HG02938 (cell line): ENCODE results near the gene HRAS.

Source experiments
- ATAC-seq: cut with Tn5 transposase; IDR thresholded peaks from one replicate; pipeline ENCODE4 v1.9.1; 2021; ENCODE audit warnings: mild to moderate bottlenecking, moderate library complexity; ENCODE audit not compliant: unreplicated experiment

The HRAS gene

DNA sequence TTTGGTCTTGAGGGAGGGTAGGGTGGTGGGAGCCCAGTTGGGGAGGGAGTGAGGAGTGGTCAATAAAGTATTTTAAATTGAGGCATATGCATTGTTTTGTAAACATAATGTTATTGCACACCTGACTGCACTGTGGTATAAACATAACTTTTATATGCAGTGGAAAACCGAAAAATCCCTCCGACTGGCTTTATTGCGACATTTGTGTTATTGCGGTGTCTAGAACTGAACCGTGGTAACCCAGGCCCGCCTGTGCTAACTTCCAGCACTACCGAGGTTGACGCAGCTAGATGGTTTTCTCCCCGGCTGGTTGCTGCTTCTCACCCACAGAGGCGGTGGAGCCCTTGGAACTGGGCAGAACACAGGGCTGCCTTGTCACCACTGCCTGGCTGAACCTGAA is 20.8 kb downstream of the HRAS start:
- no peak for ATAC-seq

DNA sequence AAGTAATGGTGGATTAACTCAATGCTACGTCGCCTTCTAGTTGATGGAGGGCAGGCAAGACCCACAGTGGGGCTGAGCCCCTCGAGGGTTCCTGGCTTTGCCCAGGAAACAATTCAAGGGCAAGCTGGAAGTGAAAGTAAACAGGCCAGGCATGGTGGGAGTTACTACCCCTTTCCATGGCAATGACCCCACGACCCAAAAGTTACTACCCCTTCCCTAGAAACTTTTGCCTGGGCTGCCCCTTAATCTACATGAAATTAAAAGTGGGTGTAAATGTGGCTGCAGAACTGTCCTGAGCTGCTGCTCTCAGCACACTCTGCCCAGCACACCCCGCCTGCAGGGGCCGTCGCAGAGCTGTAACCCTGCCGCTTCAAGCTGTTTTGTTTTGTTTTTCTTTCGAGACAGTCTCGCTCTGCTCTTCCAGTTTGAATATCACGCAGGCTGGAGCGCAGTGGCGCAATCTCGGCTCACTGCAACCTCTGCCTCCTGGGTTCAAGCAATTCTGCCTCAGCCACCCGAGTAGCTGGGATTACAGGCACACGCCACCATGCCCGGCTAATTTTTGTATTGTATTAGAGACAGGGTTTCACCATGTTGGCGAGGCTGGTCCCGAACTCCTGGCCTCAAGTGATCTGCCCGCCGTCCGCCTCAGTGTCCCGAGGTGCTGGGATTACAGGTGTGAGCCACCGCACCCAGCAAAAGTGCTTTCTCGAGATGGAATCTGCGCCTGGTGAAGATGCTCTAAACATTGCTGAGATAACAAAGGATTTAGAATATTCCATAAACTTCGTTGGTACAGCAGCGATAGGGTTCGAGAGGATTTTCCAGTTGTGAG is 22.4 kb downstream of the HRAS start:
- ATAC-seq: no peak

DNA sequence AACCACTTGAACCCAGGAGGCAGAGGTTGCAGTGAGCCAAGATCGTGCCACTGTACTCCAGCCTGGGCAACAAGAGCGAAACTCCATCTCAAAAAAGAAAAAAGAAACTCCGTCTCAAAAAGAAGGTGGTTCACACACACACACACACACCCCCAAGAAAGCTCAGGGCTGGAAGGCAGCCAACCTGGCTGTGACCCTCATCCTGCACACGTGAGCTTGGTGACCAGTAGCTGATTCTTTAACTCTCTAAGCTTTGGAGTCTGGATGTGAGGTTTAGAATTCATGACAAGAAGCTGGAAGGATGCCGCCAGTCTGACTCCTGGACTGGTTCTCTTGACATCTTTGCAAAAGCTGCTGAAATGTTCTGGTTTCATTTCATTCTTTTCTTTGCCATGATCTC is 26.4 kb downstream of the HRAS start:
- ATAC-seq: no peak

DNA sequence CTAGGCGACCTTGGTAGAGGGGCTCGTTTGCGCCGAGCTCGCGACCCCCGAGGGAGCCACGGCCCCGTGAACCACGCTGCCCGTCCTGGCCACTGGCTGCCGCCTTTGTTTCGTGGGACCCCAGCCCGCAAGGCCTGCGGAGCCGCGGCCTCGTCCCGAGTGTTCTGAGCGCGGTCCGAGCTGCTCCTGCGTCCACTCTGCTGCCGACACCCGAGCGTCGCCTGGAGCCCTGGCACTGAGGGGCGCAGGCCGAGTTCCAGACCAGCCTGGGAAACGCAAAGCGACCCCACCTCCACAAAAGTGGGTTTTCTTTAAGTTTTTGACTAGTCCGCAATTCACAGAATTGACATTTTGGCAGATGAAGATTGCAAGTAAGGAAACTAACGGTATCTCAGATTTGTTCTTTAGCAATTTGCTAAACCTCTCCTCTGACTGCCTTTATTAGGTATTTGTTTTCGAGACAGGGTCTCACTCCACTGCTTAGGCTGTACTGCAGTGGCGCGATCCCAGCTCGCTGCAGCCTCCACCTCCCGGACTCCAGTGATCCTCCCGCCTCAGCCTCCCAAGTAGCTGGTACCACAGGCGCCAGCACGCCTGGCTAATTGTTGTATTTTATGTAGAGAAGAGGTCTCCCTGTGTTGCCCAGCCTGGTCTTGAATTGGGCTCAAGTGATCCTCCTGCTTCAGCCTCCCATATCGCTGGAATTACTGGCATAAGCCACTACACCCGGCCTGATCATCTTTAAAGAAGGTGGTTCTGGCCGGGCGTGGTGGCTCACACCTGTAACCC is 27.5 kb downstream of the HRAS start:
- ATAC-seq: no peak

DNA sequence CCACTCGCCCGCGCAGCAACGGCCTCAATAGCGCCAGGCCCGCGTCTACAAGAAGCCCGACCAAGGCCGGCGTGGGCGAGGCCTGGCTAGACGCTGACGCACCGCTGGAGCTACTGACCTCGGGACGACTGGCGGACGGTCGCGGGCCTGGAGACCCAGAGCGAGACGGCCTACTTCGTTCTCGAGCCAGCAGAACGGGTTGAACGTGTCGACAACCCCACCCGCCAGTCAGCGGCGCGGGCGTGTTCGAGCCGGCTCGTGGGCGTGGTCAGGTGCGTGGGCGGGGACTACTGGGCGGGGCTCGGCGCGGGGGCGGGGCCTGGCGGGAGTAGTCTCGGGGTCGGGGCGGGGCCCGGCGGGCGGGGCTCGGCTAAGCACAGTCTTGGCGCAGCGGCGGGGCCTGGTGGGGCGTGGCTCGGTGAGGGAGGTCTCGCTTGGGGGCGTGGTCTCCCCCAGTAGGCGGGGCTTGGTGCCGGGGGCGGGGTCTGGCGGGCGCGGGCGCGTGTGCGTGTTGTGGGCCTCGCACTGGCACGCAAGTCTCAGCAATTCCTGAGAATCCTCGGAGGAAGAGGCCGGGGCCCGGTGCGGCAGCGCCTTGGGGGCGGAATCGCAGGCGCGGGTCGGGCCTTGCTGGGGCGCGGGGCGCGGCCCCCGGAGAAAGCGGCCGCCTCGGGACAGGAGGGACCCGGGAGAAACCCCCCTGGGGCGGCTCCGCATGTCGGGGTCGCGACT is 28.2 kb downstream of the HRAS start, which contains the start of gene RNH1:
RNH1 (minus strand) TSS at position 248 of the 732 bp plus-strand sequence. CDS start 5,080 bp downstream, outside the sequence.
- ATAC-seq: peak; percentile 32

DNA sequence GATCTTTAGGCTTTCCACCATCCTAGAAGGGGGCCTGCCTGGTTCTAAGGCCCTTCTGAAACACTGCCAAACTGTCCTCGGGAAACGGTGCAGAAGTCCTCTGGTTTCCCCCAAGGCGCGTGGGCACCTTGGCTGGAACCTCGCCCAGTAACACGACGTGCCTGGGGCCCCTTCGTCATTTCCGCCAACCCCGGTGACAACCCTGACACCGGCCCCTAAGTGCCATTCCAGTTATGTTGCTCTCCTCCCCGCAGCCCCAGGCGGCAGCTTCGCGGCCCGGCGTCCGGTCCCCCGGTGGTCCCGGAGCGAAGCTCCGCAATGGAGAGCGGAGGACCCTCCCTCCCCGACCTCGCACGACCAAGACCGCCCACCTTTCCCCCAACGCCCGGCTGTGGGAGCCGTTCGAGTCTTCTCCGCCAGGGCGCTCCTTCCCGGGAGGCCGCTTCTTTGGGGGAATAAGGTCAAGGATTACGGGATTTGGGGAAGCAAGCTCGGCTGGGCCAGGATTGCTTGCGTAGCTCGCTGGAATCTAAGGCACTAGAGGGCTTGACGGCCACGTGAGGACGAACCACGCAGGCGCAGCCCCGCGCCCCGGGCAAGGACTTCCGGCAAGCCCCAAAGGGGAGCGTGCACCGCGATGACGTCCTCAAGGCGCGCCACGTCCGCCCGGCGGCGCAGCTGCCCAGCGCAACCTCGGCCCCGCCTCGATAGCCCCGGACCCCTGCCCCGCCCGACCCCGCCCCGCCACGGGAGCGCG is 29.0 kb downstream of the HRAS start:
- peak; percentile 64 for ATAC-seq

DNA sequence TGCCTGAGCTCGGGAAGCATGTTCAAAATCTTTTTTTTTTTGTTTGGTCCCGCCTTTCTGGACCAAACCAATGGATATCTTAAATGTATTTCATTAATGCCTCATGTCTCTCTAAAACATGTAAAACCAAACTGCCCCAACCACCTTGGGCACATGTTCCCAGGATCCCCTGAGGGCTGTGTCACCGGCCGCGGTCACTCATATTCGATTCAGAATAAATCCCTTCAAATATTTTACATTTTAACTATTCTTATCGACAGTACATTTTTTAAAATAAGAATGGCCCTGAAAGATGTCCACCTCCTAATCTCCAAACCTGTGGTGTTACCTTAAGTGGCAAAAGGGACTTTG is 30.4 kb downstream of the HRAS start:
- no peak for ATAC-seq

DNA sequence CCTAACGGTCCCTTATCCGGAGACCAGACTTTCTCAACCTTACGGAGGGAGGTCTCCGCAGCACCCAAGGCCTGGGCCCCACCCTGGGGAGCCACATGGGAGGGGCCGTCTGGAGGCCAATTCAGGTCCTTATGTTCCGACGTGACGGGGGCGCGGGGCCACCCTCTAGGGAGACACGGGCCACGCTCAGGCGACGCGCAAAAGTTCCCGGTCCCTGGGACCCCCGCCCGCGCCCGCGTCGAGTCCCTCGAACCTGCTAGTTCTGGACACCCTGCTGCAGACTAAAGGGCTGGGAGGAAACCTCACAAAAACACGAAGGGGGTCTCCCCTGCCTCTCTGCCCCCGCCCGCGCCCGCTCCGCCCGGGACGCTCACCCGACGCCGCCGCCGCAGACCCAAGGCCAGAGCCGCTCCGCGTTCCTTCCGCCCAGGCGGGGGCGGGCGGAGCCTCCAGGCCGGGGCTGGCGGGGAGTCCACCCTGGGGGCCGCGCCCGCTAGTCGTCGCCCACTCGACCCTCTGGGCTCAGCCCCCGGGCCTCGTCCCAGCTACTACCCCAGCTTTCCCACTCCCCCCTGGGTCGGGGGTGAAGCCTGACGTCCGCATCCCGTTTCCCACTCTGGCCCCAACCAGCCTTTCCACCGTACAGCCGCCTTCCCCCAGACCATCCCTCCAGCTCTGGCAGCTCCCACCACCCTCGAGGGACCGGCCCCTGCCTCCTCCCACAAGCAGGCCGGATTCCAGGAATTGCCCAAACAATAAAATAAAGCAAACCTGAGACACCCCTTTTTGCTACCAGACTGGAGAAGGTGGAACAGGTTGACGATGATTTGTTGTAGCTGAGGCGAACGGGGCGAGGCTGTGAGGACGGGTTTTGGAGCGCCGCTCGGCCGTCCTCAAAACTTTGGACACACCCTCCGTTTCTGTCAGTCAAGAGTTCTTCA is 31.1 kb downstream of the HRAS start:
- no peak for ATAC-seq

DNA sequence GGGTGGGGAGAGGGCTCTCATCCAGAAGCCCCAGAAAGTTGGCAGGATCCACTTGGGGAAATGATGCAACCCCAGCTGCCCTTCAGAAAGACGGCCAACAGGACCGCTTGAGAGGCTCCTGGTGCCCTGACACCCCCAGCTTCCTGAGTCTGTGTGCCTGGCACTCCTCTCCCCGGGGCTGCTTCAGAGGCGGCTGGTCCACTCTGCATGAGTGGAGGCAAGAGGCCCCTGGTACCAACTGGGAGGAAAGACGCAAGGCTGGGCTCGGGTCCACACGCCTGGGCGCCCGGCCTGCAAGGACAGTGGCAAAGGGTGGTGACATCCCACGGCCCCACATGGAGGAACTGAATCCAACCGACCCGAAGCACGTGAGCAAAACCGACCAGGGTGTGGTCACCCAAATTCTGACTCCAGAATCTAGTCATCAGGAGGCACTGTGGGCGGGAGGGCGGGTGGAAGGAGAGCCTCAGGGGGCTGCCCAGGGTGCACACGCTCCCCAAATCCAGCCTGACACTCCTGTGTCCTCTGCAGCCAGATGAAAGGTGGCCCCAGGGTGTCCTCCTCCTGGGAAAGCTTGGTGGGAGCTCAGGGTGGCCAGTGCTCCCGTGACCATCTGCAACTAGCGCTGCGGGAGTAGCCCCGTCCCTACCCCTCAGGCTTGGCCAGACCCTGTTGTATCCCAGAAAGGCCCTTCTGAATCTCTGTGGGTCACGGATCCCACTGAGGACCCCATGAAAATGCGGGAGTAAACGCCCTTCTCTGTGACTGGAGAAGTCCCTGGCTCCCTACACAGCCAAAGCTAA is 32.0 kb downstream of the HRAS start:
- no peak for ATAC-seq

DNA sequence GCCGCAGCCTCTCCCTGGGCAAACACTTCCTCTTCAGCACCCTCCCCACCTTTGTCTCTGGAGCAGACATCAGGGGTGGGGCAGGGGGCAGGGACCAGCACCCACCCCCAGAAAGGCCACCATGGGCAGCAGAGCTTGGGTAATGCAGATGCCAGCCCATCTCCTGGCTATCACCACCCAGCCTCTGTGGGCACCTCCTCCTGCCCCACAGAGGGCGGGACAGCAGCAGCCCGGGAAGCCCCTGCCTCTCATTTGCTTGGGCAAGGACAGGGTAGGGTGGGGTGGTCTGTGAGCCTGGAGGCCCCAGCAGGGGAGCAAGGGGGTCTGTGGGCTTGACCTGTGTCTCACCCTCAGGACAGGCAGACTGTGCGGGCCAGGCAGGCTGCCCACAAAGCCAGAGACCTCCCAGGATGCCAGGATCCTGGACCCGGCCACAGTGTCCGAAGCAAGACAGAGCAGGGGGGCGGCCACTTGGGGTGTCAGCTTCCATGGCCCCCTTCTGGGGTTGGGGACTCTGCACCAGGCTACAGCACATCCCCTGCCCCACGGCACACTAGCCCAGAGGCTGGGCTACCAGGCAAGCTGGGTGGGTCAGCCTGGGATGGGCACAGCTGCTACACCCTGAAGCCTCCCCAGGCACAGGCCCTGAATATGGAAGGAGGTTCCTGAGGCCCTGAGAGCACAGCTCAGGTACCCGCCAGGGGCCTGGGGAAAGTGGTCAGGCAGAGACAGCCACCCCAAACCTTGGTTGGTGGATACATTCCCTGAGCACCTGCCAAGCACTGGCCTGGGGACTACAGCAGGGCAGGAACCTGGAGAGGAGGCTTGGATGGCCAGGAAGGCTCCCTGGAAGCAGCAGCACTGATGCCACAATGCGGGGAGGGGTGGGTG is 32.8 kb downstream of the HRAS start:
- ATAC-seq: no peak

DNA sequence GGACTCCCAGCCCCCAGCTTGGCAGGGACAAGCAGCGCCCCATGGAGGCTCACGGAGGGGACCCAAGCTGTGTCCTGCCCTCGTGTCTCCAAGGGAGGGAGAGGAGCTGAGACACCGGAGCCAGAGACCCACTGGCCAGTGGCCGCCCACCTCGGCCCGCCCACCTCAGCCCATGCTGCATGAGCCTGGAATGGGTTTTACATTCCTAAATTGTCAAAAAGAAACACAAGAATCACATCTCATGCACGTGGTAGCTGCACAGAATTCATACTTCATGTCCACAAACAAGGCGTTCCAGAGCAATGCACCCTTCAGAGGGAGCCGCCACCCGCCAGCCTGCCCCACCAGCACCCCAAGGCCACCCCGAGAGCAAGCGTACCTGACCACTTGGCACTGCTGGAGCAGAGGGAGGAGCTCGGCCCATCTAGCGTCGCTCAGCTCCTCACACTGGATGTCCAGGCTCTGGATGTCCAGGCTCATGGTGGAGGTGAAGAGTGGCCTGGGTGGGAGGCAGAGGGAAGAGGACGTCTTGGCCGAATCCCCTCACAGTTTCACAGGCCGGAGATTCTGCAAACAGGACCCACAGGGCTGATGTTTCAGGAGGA is 33.6 kb downstream of the HRAS start:
- no peak for ATAC-seq

DNA sequence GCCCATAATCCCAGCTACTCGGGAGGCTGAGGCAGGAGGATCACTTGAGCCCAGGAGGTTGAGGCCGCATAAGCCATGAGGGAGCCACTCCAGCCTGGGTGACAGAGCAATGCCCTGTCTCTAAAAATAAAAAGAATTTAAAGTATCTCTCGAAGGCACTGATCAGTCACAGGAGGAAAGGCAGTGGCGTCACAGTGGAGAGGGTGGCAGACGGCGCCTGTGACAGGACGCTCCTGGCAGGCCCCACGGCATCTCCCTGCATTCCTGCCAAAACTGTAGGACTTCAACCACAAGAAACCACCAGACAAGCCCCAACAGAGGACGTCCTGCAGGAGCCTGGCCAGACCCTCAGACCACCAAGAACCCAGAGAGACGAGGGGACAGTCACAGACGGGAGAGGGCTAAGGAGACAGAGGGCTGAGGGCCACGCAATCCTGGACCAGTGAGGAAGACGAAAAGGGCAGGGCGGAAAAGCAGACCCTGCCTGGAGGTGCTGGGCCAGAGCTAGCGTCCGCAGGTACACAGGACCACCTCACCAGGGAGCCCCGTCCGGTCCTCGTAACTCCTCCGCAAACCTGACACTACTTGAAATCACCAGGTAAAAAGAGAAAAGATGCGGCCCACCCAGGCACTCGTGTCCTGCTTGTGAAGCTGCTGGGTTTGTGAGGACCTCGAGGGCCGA is 34.2 kb downstream of the HRAS start:
- ATAC-seq: no peak

DNA sequence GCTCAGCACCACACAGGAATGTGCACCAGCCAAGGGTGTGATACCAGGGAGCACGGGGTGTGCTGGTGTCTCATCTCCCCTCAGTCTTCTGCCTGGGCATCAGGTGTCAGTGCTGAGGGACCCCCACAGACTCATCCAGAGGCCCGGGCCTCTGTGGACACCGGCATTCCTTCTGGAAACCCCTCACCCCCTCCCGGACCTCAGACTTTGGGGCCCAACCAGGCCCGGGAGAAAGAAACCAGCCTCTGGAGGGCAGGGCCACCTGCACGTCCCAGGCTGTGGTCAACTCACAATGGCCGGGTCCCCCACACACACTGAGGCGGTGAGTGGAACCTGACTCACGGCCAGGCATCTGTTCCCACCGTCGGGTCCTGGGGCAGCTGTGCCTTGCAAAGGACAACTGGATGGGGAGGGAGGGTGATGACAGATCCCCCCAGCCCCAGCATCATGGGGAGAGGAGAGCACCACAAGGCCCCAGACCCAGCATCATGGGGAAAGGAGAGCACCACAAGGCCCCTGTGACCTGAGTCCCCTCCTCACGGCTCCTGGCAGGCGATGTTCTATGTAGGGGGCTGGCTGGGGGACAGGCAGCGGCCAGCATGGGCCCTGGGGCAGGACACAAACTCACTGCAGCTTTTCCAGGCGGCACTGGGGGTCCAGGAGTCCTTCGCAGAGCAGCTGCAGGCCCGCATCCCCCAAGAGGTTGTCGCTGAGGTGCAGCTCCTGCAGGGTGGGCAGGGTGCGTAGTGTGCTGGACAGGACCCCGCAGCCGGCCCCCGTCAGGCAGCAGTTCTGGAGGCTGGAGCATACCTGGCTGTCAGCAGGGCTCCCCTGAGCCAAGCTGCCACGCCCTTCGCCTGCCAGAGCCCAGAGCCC is 35.9 kb downstream of the HRAS start:
- no peak for ATAC-seq

DNA sequence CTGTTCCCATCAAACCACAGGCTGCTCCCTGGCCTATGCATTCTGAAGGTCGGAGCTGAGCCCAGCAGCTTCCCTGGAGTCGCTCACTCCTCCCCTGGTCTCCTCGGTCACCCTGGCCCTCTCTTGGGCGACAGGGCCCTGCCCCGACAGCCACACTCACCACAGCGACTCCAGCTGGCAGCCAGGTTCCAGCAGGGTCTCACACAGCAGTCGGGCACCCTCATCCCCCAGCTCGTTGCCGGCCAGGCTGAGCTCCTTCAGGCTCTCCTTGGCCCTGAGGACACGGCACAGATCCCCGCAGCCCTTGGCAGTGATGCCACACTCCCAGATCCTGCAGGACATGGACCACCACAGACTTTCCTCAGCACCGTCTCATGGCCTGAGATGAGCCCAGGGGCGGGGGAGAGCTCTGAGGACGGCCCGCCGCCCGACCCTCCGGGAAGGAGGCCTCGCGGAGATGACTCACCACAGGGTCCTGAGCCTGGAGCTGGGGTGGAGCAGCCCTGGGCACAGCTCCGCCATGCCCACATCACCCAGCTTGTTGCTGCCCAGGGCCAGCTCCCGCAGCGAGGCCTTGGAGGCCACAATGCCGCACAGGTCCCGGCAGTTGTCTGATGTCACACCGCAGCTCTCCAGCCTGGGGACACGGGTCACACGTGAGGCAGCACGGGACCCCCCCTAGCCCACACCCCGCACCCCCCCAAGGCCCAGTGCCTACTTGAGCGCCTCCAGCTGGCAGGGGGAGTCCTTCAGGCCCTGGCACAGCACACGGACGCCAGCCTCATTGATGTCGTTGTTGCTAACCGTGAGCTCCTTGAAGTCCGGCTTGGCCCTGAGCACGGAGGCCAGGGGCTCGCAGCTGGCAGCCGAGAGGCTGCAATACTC is 36.8 kb downstream of the HRAS start:
- no peak for ATAC-seq
